ENCODE measurements around the gene AQP2.

Gene AQP2

GRCh38 chr12:49934505-49934904 lies 16.0 kb upstream of the AQP2 start:
- Histone ChIP-seq H4K12ac (ENCODE audit: low read depth, low read length) (no peak overlapping the region), H2BK12ac (ENCODE audit: low read length) (no peak overlapping the region), H3K4me3 (ENCODE audit: low read depth, low read length) (no peak overlapping the region), H3K27ac (ENCODE audit: low read depth, low read length) (no peak overlapping the region), H3K4me2 (ENCODE audit: low read length) (no peak overlapping the region), H2BK120ac (ENCODE audit: insufficient read depth, low read length, poor library complexity) (no peak overlapping the region), H3K4me1 (ENCODE audit: control insufficient read depth in 1 of 2, insufficient read depth in 2 of 2, low read length in 2 of 2) (no peaks in the 10 kb centered on the region), H3K9ac (ENCODE audit: low read length) (no peak overlapping the region), H3K36me3 (ENCODE audit: control insufficient read depth in 1 of 2, insufficient read depth in 2 of 2, low read length in 2 of 2) (no peaks in the 10 kb centered on the region), H3K18ac (ENCODE audit: low read length) (no peak overlapping the region), H4K91ac (ENCODE audit: low read depth, low read length) (no peak overlapping the region), H3K4ac (ENCODE audit: low read depth, low read length) (no peak overlapping the region), H2AK5ac (ENCODE audit: low read length) (no peak overlapping the region), H3K79me2 (ENCODE audit: control insufficient read depth, insufficient read depth, low read length, poor library complexity) (no peaks in the 10 kb centered on the region), H3K23ac (ENCODE audit: low read length) (no peak overlapping the region), H3K14ac (ENCODE audit: low read length) (no peak overlapping the region), H3K79me1 (ENCODE audit: low read length) (no peaks in the 10 kb centered on the region), H2BK5ac (ENCODE audit: low read depth, low read length, poor library complexity) (no peak overlapping the region), H3K27me3 (ENCODE audit: insufficient read depth, low read length) (no peaks in the 10 kb centered on the region), H4K8ac (ENCODE audit: low read depth, low read length) (no peak overlapping the region), H3K9me3 (ENCODE audit: insufficient read depth, low read depth, low read length) (peaks cover 3% of the 10 kb centered on the region), H2AFZ (ENCODE audit: insufficient read depth, low read length, poor library complexity) (no peak overlapping the region)
- no peak for DNase-seq
- WGBS (ENCODE audit: extremely low coverage, insufficient coverage, insufficient read length) = no CpG with 5 or more reads among the region's 3 CpGs

- Histone ChIP-seq H3K23ac (ENCODE audit: low read length) (no peak overlapping the region), H3K79me1 (ENCODE audit: low read length) (no peaks in the 10 kb centered on the region), H2BK12ac (ENCODE audit: low read length) (no peak overlapping the region), H2AK5ac (ENCODE audit: low read length) (no peak overlapping the region), H4K12ac (ENCODE audit: low read depth, low read length) (no peak overlapping the region), H3K9me3 (ENCODE audit: insufficient read depth, low read depth, low read length) (no peaks in the 10 kb centered on the region), H3K4me1 (ENCODE audit: control insufficient read depth in 1 of 2, insufficient read depth in 2 of 2, low read length in 2 of 2) (no peaks in the 10 kb centered on the region), H3K4ac (ENCODE audit: low read depth, low read length) (no peak overlapping the region), H3K18ac (ENCODE audit: low read length) (no peak overlapping the region), H3K79me2 (ENCODE audit: control insufficient read depth, insufficient read depth, low read length, poor library complexity) (no peaks in the 10 kb centered on the region), H3K27ac (ENCODE audit: low read depth, low read length) (no peak overlapping the region), H3K36me3 (ENCODE audit: control insufficient read depth in 1 of 2, insufficient read depth in 2 of 2, low read length in 2 of 2) (no peaks in the 10 kb centered on the region), H2AFZ (ENCODE audit: insufficient read depth, low read length, poor library complexity) (no peak overlapping the region), H3K14ac (ENCODE audit: low read length) (no peak overlapping the region), H4K8ac (ENCODE audit: low read depth, low read length) (no peak overlapping the region), H4K91ac (ENCODE audit: low read depth, low read length) (no peak overlapping the region), H2BK5ac (ENCODE audit: low read depth, low read length, poor library complexity) (no peak overlapping the region), H3K9ac (ENCODE audit: low read length) (no peak overlapping the region), H3K4me2 (ENCODE audit: low read length) (no peak overlapping the region), H3K27me3 (ENCODE audit: insufficient read depth, low read length) (no peaks in the 10 kb centered on the region), H2BK120ac (ENCODE audit: insufficient read depth, low read length, poor library complexity) (no peak overlapping the region), H3K4me3 (ENCODE audit: low read depth, low read length) (no peak overlapping the region)
- DNase-seq = no peak
- no CpG with 5 or more reads among the region's 3 CpGs for whole genome bisulfite sequencing (ENCODE audit: extremely low coverage, insufficient coverage, insufficient read length)
Measured at GRCh38 chr12:49936925-49937324, 13.6 kb upstream of the AQP2 start.

GRCh38 chr12:49937639-49938300 lies 12.8 kb upstream of the AQP2 start:
- Histone ChIP-seq H3K18ac (ENCODE audit: low read length) (no peak overlapping the region), H2BK5ac (ENCODE audit: low read depth, low read length, poor library complexity) (no peak overlapping the region), H3K9ac (ENCODE audit: low read length) (no peak overlapping the region), H3K27ac (ENCODE audit: low read depth, low read length) (no peak overlapping the region), H3K4me1 (ENCODE audit: control insufficient read depth in 1 of 2, insufficient read depth in 2 of 2, low read length in 2 of 2) (no peaks in the 10 kb centered on the region), H2BK12ac (ENCODE audit: low read length) (no peak overlapping the region), H2BK120ac (ENCODE audit: insufficient read depth, low read length, poor library complexity) (no peak overlapping the region), H3K27me3 (ENCODE audit: insufficient read depth, low read length) (no peaks in the 10 kb centered on the region), H2AFZ (ENCODE audit: insufficient read depth, low read length, poor library complexity) (no peak overlapping the region), H3K79me1 (ENCODE audit: low read length) (no peaks in the 10 kb centered on the region), H2AK5ac (ENCODE audit: low read length) (no peak overlapping the region), H3K4ac (ENCODE audit: low read depth, low read length) (no peak overlapping the region), H4K91ac (ENCODE audit: low read depth, low read length) (no peak overlapping the region), H3K36me3 (ENCODE audit: control insufficient read depth in 1 of 2, insufficient read depth in 2 of 2, low read length in 2 of 2) (no peaks in the 10 kb centered on the region), H3K79me2 (ENCODE audit: control insufficient read depth, insufficient read depth, low read length, poor library complexity) (no peaks in the 10 kb centered on the region), H3K4me2 (ENCODE audit: low read length) (no peak overlapping the region), H3K9me3 (ENCODE audit: insufficient read depth, low read depth, low read length) (no peaks in the 10 kb centered on the region), H3K23ac (ENCODE audit: low read length) (no peak overlapping the region), H4K12ac (ENCODE audit: low read depth, low read length) (no peak overlapping the region), H4K8ac (ENCODE audit: low read depth, low read length) (no peak overlapping the region), H3K14ac (ENCODE audit: low read length) (no peak overlapping the region), H3K4me3 (ENCODE audit: low read depth, low read length) (no peak overlapping the region)
- WGBS (ENCODE audit: extremely low coverage, insufficient coverage, insufficient read length) = no CpG with 5 or more reads among the region's 8 CpGs
- no peak for DNase-seq

GRCh38 chr12:49939307-49939706 lies 11.2 kb upstream of the AQP2 start:
- Histone ChIP-seq H4K8ac (ENCODE audit: low read depth, low read length) (no peak overlapping the region), H4K91ac (ENCODE audit: low read depth, low read length) (no peak overlapping the region), H3K14ac (ENCODE audit: low read length) (no peak overlapping the region), H3K4me3 (ENCODE audit: low read depth, low read length) (no peak overlapping the region), H3K27ac (ENCODE audit: low read depth, low read length) (no peak overlapping the region), H2BK12ac (ENCODE audit: low read length) (no peak overlapping the region), H3K79me1 (ENCODE audit: low read length) (no peaks in the 10 kb centered on the region), H2BK5ac (ENCODE audit: low read depth, low read length, poor library complexity) (no peak overlapping the region), H3K79me2 (ENCODE audit: control insufficient read depth, insufficient read depth, low read length, poor library complexity) (no peaks in the 10 kb centered on the region), H3K27me3 (ENCODE audit: insufficient read depth, low read length) (no peaks in the 10 kb centered on the region), H3K36me3 (ENCODE audit: control insufficient read depth in 1 of 2, insufficient read depth in 2 of 2, low read length in 2 of 2) (no peaks in the 10 kb centered on the region), H3K4me2 (ENCODE audit: low read length) (no peak overlapping the region), H4K12ac (ENCODE audit: low read depth, low read length) (no peak overlapping the region), H3K23ac (ENCODE audit: low read length) (no peak overlapping the region), H3K4me1 (ENCODE audit: control insufficient read depth in 1 of 2, insufficient read depth in 2 of 2, low read length in 2 of 2) (no peaks in the 10 kb centered on the region), H3K9me3 (ENCODE audit: insufficient read depth, low read depth, low read length) (no peaks in the 10 kb centered on the region), H2AK5ac (ENCODE audit: low read length) (no peak overlapping the region), H3K18ac (ENCODE audit: low read length) (no peak overlapping the region), H3K9ac (ENCODE audit: low read length) (no peak overlapping the region), H3K4ac (ENCODE audit: low read depth, low read length) (no peak overlapping the region), H2AFZ (ENCODE audit: insufficient read depth, low read length, poor library complexity) (no peak overlapping the region), H2BK120ac (ENCODE audit: insufficient read depth, low read length, poor library complexity) (no peak overlapping the region)
- DNase-seq = no peak

All from trophoblast cell (in vitro differentiated cells and primary cell).